Osteoblast (primary cell): ENCODE results near the gene TBC1D4. TPM values are rescaled to one million over a fixed set of nuclear protein-coding genes. Genes with fewer than 3 reads are reported as not detected.

Source experiments
- DNase-seq: peaks from one replicate; pipeline ENCODE4 v3.0.0; 2011; ENCODE audit warnings: low spot score, mixed read lengths; ENCODE audit not compliant: insufficient read length; ENCODE audit errors: missing footprints
- H2AFZ ChIP-seq: 2 replicates; pipeline ENCODE4 v1.6.0; 2011; ENCODE audit warnings: mild to moderate bottlenecking, low read length
- H3K27ac ChIP-seq: 2 replicates; pipeline ENCODE4 v1.5.1; 2011; ENCODE audit warnings: mild to moderate bottlenecking, low read depth, low read length, moderate library complexity
- H3K27me3 ChIP-seq: 2 replicates; pipeline ENCODE4 v1.6.0; 2012; ENCODE audit warnings: mild to moderate bottlenecking, control low read depth, inconsistent platforms, low read length, moderate library complexity; ENCODE audit not compliant: insufficient read depth
- H3K36me3 ChIP-seq: 2 replicates; pipeline ENCODE4 v1.5.1; 2011; ENCODE audit warnings: mild to moderate bottlenecking, low read length, control low read depth, moderate library complexity; ENCODE audit not compliant: insufficient read depth
- H3K4me1 ChIP-seq: 2 replicates; pipeline ENCODE4 v1.5.1; 2011; ENCODE audit warnings: mild to moderate bottlenecking, low read length, control low read depth, moderate library complexity; ENCODE audit not compliant: insufficient read depth
- H3K4me2 ChIP-seq: 2 replicates; pipeline ENCODE4 v1.6.0; 2011; ENCODE audit warnings: mild to moderate bottlenecking, low read length; ENCODE audit not compliant: insufficient read depth
- H3K4me3 ChIP-seq: fragments of 200-600 bp; sonication (generic); 3 replicates; pipeline ENCODE4 v1.5.1; 2012; ENCODE audit warnings: mild to moderate bottlenecking, low read length, inconsistent platforms; ENCODE audit not compliant: insufficient read depth
- H3K79me2 ChIP-seq: 2 replicates; pipeline ENCODE4 v1.6.0; 2012; ENCODE audit warnings: mild to moderate bottlenecking, low read length, control low read depth, inconsistent platforms; ENCODE audit not compliant: insufficient read depth
- H3K9me3 ChIP-seq: 2 replicates; pipeline ENCODE4 v1.5.1; 2011; ENCODE audit warnings: low read depth, low read length, control low read depth
- H4K20me1 ChIP-seq: 2 replicates; pipeline ENCODE4 v1.6.0; 2012; ENCODE audit warnings: mild to moderate bottlenecking, low read length, control low read depth; ENCODE audit not compliant: insufficient read depth
- total RNA-seq: library from RNA; depleted of rRNA; stranded (reverse); fragments of >200 nt; gene quantifications from 2 replicates; pipeline ENCODE4 v1.2.3, GENCODE V29; 2012
- TF ChIP-seq, protein P1 (sequence below): IDR thresholded peaks from 2 replicates; pipeline ENCODE4 v1.5.1; 2011; ENCODE audit warnings: mild to moderate bottlenecking, low read depth, low read length, moderate library complexity; ENCODE audit errors: extremely low read depth

Gene TBC1D4
- total RNA-seq, 1 donor: 19.5 TPM

DNA sequence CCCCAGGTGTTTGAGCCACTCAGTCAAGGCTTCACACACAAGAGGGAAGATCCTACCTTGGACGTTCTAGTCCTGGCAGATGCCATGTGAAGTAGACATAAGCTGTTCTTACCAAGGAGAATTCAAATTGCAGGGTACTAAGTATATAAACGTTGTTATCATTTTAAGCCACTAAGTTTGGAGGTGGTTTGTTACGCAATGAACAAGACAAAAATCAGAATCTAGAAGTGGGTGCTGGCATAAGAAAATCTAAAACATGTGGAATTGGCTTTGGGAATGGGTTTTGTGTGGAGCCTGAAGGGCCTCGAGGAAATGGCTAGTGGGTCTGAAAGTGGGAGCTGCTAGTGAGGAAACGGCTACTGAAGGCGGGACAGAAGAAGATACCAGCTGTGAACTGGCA, 83.9 kb downstream of the TBC1D4 start:
- Histone ChIP-seq H2AFZ (no peak overlapping the region), H3K36me3 (no peaks in the 10 kb centered on the region), H3K4me2 (peak overlapping the region; percentile 33), H3K4me1 (peaks cover 5% of the 10 kb centered on the region), H3K79me2 (peaks cover 19% of the 10 kb centered on the region), H4K20me1 (peaks cover 9% of the 10 kb centered on the region), H3K9me3 (peaks cover 3% of the 10 kb centered on the region), H3K4me3 (no peak overlapping the region), H3K27me3 (no peaks in the 10 kb centered on the region), H3K27ac (no peak overlapping the region)
- TF ChIP-seq, protein P1, sequence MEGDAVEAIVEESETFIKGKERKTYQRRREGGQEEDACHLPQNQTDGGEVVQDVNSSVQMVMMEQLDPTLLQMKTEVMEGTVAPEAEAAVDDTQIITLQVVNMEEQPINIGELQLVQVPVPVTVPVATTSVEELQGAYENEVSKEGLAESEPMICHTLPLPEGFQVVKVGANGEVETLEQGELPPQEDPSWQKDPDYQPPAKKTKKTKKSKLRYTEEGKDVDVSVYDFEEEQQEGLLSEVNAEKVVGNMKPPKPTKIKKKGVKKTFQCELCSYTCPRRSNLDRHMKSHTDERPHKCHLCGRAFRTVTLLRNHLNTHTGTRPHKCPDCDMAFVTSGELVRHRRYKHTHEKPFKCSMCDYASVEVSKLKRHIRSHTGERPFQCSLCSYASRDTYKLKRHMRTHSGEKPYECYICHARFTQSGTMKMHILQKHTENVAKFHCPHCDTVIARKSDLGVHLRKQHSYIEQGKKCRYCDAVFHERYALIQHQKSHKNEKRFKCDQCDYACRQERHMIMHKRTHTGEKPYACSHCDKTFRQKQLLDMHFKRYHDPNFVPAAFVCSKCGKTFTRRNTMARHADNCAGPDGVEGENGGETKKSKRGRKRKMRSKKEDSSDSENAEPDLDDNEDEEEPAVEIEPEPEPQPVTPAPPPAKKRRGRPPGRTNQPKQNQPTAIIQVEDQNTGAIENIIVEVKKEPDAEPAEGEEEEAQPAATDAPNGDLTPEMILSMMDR: no peak
- DNase-seq: no peak

DNA sequence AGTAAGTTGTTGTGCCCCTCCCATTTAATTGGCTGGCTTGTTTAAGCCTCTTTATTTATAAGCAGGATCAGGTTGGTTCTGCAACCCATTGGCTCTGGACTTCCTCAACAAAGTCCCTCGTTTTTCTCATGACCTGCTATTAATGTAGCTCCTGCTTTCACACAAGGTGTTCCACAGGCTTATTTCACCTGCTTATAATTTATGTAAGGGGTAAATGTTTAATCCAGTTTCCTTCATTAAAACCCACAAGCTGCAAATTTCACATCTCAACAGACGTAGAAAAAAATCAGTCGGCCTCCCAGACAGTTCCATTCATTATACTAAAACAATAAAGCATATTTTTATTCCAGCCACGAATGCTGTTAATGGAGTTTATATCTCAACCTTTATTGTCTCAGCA, 86.1 kb downstream of the TBC1D4 start:
- Histone ChIP-seq H3K9me3 (peaks cover 3% of the 10 kb centered on the region), H3K4me1 (peaks cover 9% of the 10 kb centered on the region), H3K79me2 (peaks cover 29% of the 10 kb centered on the region), H3K36me3 (no peaks in the 10 kb centered on the region), H4K20me1 (peaks cover 4% of the 10 kb centered on the region), H3K4me3 (no peak overlapping the region), H3K27me3 (no peaks in the 10 kb centered on the region), H2AFZ (no peak overlapping the region), H3K27ac (no peak overlapping the region), H3K4me2 (no peak overlapping the region)
- DNase-seq: no peak
- TF ChIP-seq, protein P1: no peak

DNA sequence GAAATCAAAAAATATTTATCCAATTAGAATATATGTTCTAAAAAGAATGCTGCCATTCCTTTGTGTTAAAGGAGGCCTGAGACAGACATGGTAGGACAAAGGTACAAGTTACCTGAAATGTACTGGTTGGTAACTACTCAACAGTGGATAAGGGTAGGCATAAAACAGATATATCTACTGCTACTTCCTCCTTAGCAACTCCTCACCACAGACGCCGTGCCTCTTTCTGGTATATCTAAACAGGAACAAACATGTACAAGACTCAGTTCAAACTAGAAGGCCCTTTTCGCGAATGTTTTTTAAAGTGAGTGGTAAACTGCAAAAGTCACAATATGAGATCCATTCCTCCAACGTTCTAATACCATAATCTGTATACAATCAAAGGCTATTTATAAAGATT, 86.9 kb downstream of the TBC1D4 start:
- H3K9me3 ChIP-seq: peaks cover 3% of the 10 kb centered on the region
- H3K36me3 ChIP-seq: no peaks in the 10 kb centered on the region
- H3K27me3 ChIP-seq: no peaks in the 10 kb centered on the region
- no peak overlapping the region for H2AFZ ChIP-seq
- H3K27ac ChIP-seq: no peak overlapping the region
- H4K20me1 ChIP-seq: peaks cover 4% of the 10 kb centered on the region
- no peak overlapping the region for H3K4me2 ChIP-seq
- DNase-seq: no peak
- H3K4me1 ChIP-seq: peaks cover 9% of the 10 kb centered on the region
- H3K79me2 ChIP-seq: peaks cover 35% of the 10 kb centered on the region
- no peak overlapping the region for H3K4me3 ChIP-seq
- TF ChIP-seq, protein P1: no peak

DNA sequence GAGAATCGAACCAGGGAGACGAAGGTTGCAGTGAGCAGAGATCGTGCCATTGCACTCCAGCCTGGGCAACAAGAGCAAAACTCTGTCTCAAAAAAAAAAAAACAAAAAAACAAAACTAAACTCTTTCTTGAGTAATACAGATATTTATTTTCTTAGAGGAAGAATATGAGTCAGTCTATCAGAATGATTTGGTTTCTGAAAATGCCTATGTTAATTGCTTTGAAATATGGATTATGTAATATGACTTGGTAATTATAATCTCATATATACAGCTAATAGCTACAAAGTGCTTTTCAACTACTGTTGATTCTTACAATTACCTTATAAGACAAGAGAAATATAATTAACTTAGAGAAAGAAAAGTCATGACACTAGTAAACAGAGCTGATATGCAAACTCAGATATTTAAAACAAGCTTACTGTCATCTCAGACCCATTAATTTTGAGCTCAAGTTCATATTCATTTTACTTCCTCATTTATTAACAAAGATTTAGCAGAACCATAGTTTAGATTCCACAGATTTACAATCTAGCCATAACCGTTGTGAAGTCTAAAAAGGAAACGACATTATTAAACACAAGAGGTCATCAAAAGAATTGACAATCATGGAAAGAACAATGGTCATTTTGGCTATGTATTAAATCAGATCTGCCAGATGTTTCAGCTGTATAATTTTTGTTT, 88.0 kb downstream of the TBC1D4 start:
- H4K20me1 ChIP-seq: no peaks in the 10 kb centered on the region
- H3K4me3 ChIP-seq: no peak overlapping the region
- DNase-seq: peak; percentile 46
- peaks cover 35% of the 10 kb centered on the region for H3K79me2 ChIP-seq
- TF ChIP-seq, protein P1: no peak
- no peak overlapping the region for H2AFZ ChIP-seq
- peaks cover 9% of the 10 kb centered on the region for H3K4me1 ChIP-seq
- no peaks in the 10 kb centered on the region for H3K9me3 ChIP-seq
- no peaks in the 10 kb centered on the region for H3K36me3 ChIP-seq
- no peaks in the 10 kb centered on the region for H3K27me3 ChIP-seq
- no peak overlapping the region for H3K27ac ChIP-seq
- no peak overlapping the region for H3K4me2 ChIP-seq
